ENCODE data around the gene ZMYM4.

ZMYM4 gene

DNA sequence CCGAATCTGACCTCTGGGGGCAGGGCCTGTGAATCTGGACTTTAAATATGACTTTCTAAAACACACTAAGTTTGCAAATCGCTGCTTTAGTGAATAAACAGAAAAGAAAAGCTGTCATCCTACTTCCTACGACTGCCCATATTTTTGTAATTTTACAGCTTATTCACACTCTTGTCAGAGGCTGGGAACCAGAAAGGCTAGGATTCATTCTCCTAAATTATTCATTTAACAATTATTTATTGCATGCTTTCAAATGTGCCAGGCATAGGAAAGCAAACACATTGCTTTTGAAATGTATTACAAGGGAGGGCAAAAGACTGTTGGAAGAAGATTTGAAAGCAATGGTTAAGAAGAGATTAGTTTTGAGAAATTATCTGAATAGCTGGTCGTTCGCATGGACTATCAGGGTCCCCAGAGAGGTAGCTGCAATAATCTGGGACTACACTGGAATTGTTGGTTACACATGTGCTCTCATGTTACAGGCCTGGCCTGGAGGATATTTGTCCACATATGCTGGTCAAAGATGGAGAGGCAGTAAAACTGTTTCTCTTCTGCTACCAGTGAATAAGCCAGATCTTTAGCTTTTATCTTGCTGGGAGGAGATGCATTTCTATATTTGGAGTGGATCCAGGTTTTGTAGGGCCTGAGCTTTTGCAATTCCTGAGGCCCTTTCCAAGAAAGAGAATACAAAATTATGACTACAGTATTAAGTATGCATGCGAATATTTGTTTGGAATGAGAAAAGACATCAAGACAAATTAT is 46.0 kb upstream of the ZMYM4 start (continued):
- TF ChIP-seq, protein P1, sequence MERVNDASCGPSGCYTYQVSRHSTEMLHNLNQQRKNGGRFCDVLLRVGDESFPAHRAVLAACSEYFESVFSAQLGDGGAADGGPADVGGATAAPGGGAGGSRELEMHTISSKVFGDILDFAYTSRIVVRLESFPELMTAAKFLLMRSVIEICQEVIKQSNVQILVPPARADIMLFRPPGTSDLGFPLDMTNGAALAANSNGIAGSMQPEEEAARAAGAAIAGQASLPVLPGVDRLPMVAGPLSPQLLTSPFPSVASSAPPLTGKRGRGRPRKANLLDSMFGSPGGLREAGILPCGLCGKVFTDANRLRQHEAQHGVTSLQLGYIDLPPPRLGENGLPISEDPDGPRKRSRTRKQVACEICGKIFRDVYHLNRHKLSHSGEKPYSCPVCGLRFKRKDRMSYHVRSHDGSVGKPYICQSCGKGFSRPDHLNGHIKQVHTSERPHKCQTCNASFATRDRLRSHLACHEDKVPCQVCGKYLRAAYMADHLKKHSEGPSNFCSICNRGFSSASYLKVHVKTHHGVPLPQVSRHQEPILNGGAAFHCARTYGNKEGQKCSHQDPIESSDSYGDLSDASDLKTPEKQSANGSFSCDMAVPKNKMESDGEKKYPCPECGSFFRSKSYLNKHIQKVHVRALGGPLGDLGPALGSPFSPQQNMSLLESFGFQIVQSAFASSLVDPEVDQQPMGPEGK (CRISPR knock-in tag; IDR thresholded peaks at IDR 0.05; ENCODE audit: borderline replicate concordance) = no peak

DNA sequence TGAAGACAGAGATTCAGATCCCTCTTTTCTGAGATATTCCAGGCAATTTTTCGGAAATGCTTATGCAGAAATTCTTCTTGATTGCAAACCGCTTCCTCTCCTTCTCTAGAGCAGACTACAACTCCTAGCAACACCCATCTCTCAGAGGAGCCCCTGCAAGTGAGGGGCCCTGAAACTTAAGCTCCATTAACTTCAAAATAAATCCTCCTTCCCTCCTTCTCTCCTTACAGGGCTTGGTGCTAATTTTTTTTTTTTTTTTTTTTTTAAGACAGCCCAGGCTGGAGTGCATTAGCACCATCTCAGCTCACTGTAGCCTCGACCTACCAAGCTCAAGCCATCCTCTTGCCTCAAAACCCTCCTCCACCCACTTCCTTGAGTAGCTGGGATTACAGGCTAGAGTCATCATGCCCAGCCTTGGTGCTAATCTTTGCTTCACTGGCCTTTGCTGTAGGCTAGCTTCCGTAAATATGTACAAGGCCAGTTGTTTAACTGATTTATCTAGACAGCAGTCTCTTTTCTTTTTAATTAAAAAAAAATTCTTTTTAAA is 45.4 kb upstream of the ZMYM4 start:
- ATAC-seq = peak; percentile 79
- TF ChIP-seq, protein P2, sequence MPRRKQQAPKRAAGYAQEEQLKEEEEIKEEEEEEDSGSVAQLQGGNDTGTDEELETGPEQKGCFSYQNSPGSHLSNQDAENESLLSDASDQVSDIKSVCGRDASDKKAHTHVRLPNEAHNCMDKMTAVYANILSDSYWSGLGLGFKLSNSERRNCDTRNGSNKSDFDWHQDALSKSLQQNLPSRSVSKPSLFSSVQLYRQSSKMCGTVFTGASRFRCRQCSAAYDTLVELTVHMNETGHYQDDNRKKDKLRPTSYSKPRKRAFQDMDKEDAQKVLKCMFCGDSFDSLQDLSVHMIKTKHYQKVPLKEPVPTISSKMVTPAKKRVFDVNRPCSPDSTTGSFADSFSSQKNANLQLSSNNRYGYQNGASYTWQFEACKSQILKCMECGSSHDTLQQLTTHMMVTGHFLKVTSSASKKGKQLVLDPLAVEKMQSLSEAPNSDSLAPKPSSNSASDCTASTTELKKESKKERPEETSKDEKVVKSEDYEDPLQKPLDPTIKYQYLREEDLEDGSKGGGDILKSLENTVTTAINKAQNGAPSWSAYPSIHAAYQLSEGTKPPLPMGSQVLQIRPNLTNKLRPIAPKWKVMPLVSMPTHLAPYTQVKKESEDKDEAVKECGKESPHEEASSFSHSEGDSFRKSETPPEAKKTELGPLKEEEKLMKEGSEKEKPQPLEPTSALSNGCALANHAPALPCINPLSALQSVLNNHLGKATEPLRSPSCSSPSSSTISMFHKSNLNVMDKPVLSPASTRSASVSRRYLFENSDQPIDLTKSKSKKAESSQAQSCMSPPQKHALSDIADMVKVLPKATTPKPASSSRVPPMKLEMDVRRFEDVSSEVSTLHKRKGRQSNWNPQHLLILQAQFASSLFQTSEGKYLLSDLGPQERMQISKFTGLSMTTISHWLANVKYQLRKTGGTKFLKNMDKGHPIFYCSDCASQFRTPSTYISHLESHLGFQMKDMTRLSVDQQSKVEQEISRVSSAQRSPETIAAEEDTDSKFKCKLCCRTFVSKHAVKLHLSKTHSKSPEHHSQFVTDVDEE (CRISPR knock-in tag; IDR thresholded peaks at IDR 0.05) = no peak
- TF ChIP-seq SNAI2 (CRISPR knock-in tag; IDR thresholded peaks at IDR 0.05) (no peak), ARNTL (CRISPR knock-in tag; IDR thresholded peaks at IDR 0.05; ENCODE audit: borderline replicate concordance, low read depth) (no peak), ISL1 (CRISPR knock-in tag; IDR thresholded peaks at IDR 0.05) (no peak), PPARA (CRISPR knock-in tag; IDR thresholded peaks at IDR 0.05; ENCODE audit: borderline replicate concordance) (no peak), TOX (CRISPR knock-in tag; IDR thresholded peaks at IDR 0.05; ENCODE audit: borderline replicate concordance) (no peak), ZNF70 (CRISPR knock-in tag; IDR thresholded peaks at IDR 0.05) (no peak), OSR1 (CRISPR knock-in tag; IDR thresholded peaks at IDR 0.05) (no peak), CSDC2 (CRISPR knock-in tag; IDR thresholded peaks at IDR 0.05) (no peak), RARB (CRISPR knock-in tag; IDR thresholded peaks at IDR 0.05) (no peak), ZFP3 (CRISPR knock-in tag; IDR thresholded peaks at IDR 0.05) (no peak), GLIS3 (CRISPR knock-in tag; IDR thresholded peaks at IDR 0.05) (no peak), ZFP30 (CRISPR knock-in tag; IDR thresholded peaks at IDR 0.05) (no peak)
- TF ChIP-seq, protein P3, sequence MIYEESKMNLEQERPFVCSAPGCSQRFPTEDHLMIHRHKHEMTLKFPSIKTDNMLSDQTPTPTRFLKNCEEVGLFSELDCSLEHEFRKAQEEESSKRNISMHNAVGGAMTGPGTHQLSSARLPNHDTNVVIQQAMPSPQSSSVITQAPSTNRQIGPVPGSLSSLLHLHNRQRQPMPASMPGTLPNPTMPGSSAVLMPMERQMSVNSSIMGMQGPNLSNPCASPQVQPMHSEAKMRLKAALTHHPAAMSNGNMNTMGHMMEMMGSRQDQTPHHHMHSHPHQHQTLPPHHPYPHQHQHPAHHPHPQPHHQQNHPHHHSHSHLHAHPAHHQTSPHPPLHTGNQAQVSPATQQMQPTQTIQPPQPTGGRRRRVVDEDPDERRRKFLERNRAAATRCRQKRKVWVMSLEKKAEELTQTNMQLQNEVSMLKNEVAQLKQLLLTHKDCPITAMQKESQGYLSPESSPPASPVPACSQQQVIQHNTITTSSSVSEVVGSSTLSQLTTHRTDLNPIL (CRISPR knock-in tag; IDR thresholded peaks at IDR 0.05; ENCODE audit: low read depth) = no peak
- TF ChIP-seq, protein P4, sequence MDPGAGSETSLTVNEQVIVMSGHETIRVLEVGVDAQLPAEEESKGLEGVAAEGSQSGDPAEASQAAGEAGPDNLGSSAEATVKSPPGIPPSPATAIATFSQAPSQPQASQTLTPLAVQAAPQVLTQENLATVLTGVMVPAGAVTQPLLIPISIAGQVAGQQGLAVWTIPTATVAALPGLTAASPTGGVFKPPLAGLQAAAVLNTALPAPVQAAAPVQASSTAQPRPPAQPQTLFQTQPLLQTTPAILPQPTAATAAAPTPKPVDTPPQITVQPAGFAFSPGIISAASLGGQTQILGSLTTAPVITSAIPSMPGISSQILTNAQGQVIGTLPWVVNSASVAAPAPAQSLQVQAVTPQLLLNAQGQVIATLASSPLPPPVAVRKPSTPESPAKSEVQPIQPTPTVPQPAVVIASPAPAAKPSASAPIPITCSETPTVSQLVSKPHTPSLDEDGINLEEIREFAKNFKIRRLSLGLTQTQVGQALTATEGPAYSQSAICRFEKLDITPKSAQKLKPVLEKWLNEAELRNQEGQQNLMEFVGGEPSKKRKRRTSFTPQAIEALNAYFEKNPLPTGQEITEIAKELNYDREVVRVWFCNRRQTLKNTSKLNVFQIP (CRISPR knock-in tag; IDR thresholded peaks at IDR 0.05; ENCODE audit: borderline replicate concordance, low read depth) = no peak

DNA sequence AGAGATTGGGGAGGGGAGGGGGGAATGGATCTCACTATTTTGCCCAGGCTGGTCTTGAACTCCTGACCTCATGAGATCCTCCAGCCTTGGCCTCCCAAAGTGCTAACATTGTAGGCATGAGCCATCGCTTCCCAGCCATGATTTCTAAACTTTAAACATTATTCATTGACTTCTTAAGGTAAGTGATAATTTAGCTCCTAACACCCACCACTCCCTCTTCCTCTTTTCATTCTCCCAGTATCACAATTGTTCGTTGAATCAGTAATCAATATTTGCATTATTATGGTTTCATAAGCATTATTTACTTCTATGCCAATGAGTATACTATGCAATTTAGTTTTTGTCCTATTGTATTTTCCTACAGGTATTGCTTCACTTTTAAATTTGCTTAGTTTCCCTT is 42.0 kb upstream of the ZMYM4 start:
- ATAC-seq = no peak
- TF ChIP-seq ZFP3 (CRISPR knock-in tag; IDR thresholded peaks at IDR 0.05) = no peak
- TF ChIP-seq ZNF565 (CRISPR knock-in tag; conservative IDR thresholded peaks at IDR 0.05; ENCODE audit: low read depth) = no peak
- TF ChIP-seq GLIS3 (CRISPR knock-in tag; IDR thresholded peaks at IDR 0.05) = no peak
- TF ChIP-seq ZFP30 (CRISPR knock-in tag; IDR thresholded peaks at IDR 0.05) = no peak
- TF ChIP-seq, protein P1 (CRISPR knock-in tag; IDR thresholded peaks at IDR 0.05; ENCODE audit: borderline replicate concordance) = no peak
- no peak for TF ChIP-seq OSR1 (CRISPR knock-in tag; IDR thresholded peaks at IDR 0.05)
- TF ChIP-seq, protein P5, sequence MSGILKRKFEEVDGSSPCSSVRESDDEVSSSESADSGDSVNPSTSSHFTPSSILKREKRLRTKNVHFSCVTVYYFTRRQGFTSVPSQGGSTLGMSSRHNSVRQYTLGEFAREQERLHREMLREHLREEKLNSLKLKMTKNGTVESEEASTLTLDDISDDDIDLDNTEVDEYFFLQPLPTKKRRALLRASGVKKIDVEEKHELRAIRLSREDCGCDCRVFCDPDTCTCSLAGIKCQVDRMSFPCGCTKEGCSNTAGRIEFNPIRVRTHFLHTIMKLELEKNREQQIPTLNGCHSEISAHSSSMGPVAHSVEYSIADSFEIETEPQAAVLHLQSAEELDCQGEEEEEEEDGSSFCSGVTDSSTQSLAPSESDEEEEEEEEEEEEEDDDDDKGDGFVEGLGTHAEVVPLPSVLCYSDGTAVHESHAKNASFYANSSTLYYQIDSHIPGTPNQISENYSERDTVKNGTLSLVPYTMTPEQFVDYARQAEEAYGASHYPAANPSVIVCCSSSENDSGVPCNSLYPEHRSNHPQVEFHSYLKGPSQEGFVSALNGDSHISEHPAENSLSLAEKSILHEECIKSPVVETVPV (CRISPR knock-in tag; IDR thresholded peaks at IDR 0.05) = no peak
- TF ChIP-seq ESRRG (CRISPR knock-in tag; IDR thresholded peaks at IDR 0.05) = no peak
- no peak for TF ChIP-seq TCF4 (CRISPR knock-in tag; IDR thresholded peaks at IDR 0.05; ENCODE audit: borderline replicate concordance)
- TF ChIP-seq, protein P2 (CRISPR knock-in tag; IDR thresholded peaks at IDR 0.05) = no peak
- TF ChIP-seq ISL1 (CRISPR knock-in tag; IDR thresholded peaks at IDR 0.05) = no peak
- TF ChIP-seq ZNF8 (CRISPR knock-in tag; IDR thresholded peaks at IDR 0.05) = no peak
- TF ChIP-seq, protein P3 (CRISPR knock-in tag; IDR thresholded peaks at IDR 0.05; ENCODE audit: low read depth) = no peak
- TF ChIP-seq PPARA (CRISPR knock-in tag; IDR thresholded peaks at IDR 0.05; ENCODE audit: borderline replicate concordance) = no peak

Measured in SK-N-SH treated with all-trans-retinoic acid at 6 μM for 48 hours (cell line).